Stimulated activated naive CD4-positive, alpha-beta T cell (primary cell): ENCODE data around the gene CD58.

Source experiments
- DNase-seq, 6 experiments: peaks; one replicate each; lab custom pipeline; 2025; lab: John Stamatoyannopoulos, UW

CD58 gene

GRCh38 chr1:116544588-116545358 lies 26.1 kb downstream of the CD58 start:
- DNase-seq = no peak

- DNase-seq = no peak
Observed at GRCh38 chr1:116540088-116540487, 30.7 kb downstream of the CD58 start.

GRCh38 chr1:116538544-116538943 lies 32.3 kb downstream of the CD58 start:
- no peak for DNase-seq

- DNase-seq = no peak
Observed at GRCh38 chr1:116537898-116538297, 32.9 kb downstream of the CD58 start.

GRCh38 chr1:116537040-116537831 lies 33.6 kb downstream of the CD58 start:
- DNase-seq = no peak

GRCh38 chr1:116534014-116534739 lies 36.6 kb downstream of the CD58 start:
- no peak for DNase-seq

GRCh38 chr1:116533429-116533820 lies 37.4 kb downstream of the CD58 start:
- no peak for DNase-seq

GRCh38 chr1:116532671-116533428 lies 38.0 kb downstream of the CD58 start:
- DNase-seq = no peak

GRCh38 chr1:116531917-116532316 lies 38.9 kb downstream of the CD58 start:
- no peak for DNase-seq

GRCh38 chr1:116529681-116530080 lies 41.1 kb downstream of the CD58 start:
- DNase-seq = no peak

- no peak for DNase-seq
Observed at GRCh38 chr1:116529199-116529631, 41.6 kb downstream of the CD58 start.

GRCh38 chr1:116528329-116529083 lies 42.3 kb downstream of the CD58 start:
- no peak for DNase-seq

GRCh38 chr1:116525440-116525839 lies 45.4 kb downstream of the CD58 start:
- no peak for DNase-seq

GRCh38 chr1:116521186-116521585 lies 49.6 kb downstream of the CD58 start:
- DNase-seq = no peak

- no peak for DNase-seq
Observed at GRCh38 chr1:116518400-116518799, 52.4 kb downstream of the CD58 start.

GRCh38 chr1:116516631-116517030 lies 54.2 kb downstream of the CD58 start:
- no peak for DNase-seq

GRCh38 chr1:116515702-116516101 lies 55.1 kb downstream of the CD58 start:
- no peak for DNase-seq

- peak in 3 of 6 experiments; percentile 31 to 34 (median 33) for DNase-seq
Observed at GRCh38 chr1:116514708-116515525, 55.9 kb downstream of the CD58 start.

GRCh38 chr1:116513956-116514355 lies 56.9 kb downstream of the CD58 start:
- no peak for DNase-seq

- no peak for DNase-seq
Observed at GRCh38 chr1:116511459-116512019, 59.3 kb downstream of the CD58 start.
